Measurements from ENCODE around the gene ARMC3.

Gene ARMC3

GRCh38 chr10:23078114-23078513 lies 150.3 kb downstream of the ARMC3 start:
- no peak for DNase-seq (ENCODE audit: low read depth)

DNA sequence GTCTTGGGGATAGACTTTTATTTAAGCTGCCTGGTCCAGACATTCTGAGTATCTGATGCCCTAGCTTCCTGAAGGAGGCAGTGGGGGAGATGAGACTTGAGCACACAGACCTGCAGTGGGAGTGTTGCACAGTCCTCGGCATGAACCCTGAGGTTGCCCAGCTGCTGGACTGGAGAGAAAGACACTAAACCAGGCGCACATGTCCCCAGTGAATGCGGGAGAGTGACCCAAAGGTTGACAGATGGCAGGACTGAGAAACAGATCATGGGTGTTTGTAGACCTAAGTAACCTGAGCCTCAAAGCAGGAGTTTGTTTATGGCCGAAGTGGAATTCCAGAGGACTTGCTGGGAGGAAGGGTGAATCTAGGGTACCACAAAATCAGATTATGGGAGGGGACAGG lies 151.8 kb downstream of the ARMC3 start:
- no peak for DNase-seq (ENCODE audit: low read depth)

GRCh38 chr10:23080262-23080661 lies 152.4 kb downstream of the ARMC3 start:
- no peak for DNase-seq (ENCODE audit: low read depth)

DNA sequence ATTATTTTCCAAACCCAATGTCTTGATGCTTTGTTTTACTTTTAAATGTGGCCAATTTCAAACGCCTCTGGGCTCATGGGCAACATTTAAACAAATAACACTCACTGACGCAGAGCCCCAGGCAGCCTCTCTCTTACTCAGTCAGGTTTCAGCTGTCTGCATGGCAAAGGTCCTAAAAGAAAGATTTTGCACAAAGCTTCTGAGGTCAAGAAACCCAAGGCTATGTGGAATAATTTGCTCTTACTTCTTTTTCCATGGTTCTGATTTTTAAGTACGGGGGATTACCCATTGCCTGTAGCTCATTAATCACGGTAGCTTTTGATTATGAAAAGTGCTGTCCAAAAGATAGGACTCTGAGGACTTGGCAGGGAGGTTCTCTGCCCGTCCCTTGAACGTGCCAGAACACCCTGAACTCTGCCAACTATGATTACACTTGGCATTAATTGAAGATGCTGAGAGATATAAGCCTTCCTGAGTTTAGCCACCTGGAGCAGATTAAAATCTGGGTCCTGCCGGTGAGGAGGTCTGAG lies 153.4 kb downstream of the ARMC3 start:
- DNase-seq (ENCODE audit: low read depth): no peak

DNA sequence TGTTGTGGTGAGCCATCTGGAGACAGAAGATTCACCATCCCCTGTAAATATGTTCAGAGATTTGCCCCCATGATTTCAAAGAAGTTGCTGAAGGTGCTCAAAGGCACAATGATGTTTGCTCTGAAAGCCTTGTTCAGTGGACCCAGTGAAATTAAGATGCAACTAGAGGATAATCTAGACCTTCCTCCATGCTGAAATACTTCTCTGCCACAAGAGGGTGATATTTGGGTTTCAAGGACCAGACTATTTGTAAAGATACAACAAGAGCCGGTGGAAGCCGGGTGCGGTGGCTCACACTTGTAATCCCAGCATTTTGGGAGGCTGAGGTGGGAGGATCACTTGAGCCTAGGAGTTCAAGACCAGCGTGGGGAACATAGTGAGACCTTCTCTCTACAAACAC lies 154.0 kb downstream of the ARMC3 start:
- DNase-seq (ENCODE audit: low read depth): no peak

Data from stromal cell of bone marrow (primary cell).